Sigmoid colon (tissue), 4 donors: ENCODE measurements around the gene ZBTB4.

ENCODE experiments used
- CTCF ChIP-seq, 4 experiments: fragments of 450-650 bp in 3 of 4; fragments of 200-600 bp in 1 of 4; IDR thresholded peaks; one replicate each; pipeline ENCODE4 v1.5.1; 2016 to 2019; ENCODE audit warnings: antibody characterized with exemption in 4 of 4, mild to moderate bottlenecking in 3 of 4, moderate library complexity in 2 of 4
- POLR2A ChIP-seq, 2 donors: fragments of 450-650 bp; IDR thresholded peaks; one replicate each; pipeline ENCODE4 v1.6.1; 2016; ENCODE audit warnings: antibody characterized with exemption in 2 of 2, mild to moderate bottlenecking in 2 of 2, moderate library complexity in 2 of 2
- POLR2AphosphoS5 ChIP-seq, 4 donors: sonication (generic); formaldehyde crosslinking; IDR thresholded peaks; one replicate each; pipeline ENCODE4 v1.6.1; 2017; ENCODE audit warnings: antibody characterized with exemption in 4 of 4

GRCh38 chr17:7483255-7484066 is 4.0 kb upstream of the ZBTB4 start:
- TF ChIP-seq POLR2AphosphoS5 (IDR thresholded peaks at IDR 0.05) (peak; percentile 58 to 82 (median 80)), POLR2A (IDR thresholded peaks at IDR 0.05) (peak; percentile 54 to 70), CTCF (IDR thresholded peaks at IDR 0.05) (no peak)
